Activated naive CD4-positive, alpha-beta T cell treated with anti-CD3 and anti-CD28 coated beads, Interleukin-2, amount 50 U/mL, for 24 hours (primary cell): ENCODE results near the gene OR2G2.

ENCODE experiments used
- H3K27ac Mint-ChIP-seq: one replicate; pipeline ENCODE4 v1.8.0; 2021; ENCODE audit warnings: mild to moderate bottlenecking, mixed read lengths
- H3K27me3 Mint-ChIP-seq: one replicate; pipeline ENCODE4 v1.8.0; 2021; ENCODE audit warnings: mixed read lengths
- H3K36me3 Mint-ChIP-seq: one replicate; pipeline ENCODE4 v1.8.0; 2021; ENCODE audit warnings: mixed read lengths
- H3K4me1 Mint-ChIP-seq: one replicate; pipeline ENCODE4 v1.8.0; 2021; ENCODE audit warnings: mixed read lengths
- H3K4me3 Mint-ChIP-seq: one replicate; pipeline ENCODE4 v1.8.0; 2021; ENCODE audit warnings: mild to moderate bottlenecking, mixed read lengths
- H3K9me3 Mint-ChIP-seq: one replicate; pipeline ENCODE4 v1.8.0; 2021; ENCODE audit warnings: mixed read lengths

Gene OR2G2, protein sequence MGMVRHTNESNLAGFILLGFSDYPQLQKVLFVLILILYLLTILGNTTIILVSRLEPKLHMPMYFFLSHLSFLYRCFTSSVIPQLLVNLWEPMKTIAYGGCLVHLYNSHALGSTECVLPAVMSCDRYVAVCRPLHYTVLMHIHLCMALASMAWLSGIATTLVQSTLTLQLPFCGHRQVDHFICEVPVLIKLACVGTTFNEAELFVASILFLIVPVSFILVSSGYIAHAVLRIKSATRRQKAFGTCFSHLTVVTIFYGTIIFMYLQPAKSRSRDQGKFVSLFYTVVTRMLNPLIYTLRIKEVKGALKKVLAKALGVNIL

DNA sequence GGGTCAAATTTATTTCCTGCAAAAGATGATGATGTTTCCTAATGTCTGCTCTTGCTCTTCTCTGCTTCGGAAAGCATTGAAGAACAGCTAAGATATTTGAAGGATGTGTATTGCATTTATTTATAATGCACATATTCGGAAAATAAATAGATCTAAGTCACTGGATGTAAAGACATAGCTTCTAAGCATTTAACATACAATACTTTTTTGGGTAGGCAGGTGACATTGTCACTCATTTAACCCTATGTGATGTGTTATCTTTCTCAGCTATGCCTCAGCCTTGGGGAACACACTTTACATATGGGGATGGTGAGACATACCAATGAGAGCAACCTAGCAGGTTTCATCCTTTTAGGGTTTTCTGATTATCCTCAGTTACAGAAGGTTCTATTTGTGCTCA, at the start of gene OR2G2:
OR2G2 (plus strand) TSS at position 301 of the 400 bp plus-strand sequence; CDS start at position 301, 0 bp downstream.
- no peak within 1 kb of the TSS for H3K27ac Mint-ChIP-seq
- H3K4me3 Mint-ChIP-seq = no peak within 1 kb of the TSS
- no peaks in the 10 kb centered on the region for H3K4me1 Mint-ChIP-seq
- H3K9me3 Mint-ChIP-seq = no peaks in the 10 kb centered on the region
- H3K36me3 Mint-ChIP-seq = no peaks in the 10 kb centered on the region
- H3K27me3 Mint-ChIP-seq = peaks cover 4% of the 10 kb centered on the region

DNA sequence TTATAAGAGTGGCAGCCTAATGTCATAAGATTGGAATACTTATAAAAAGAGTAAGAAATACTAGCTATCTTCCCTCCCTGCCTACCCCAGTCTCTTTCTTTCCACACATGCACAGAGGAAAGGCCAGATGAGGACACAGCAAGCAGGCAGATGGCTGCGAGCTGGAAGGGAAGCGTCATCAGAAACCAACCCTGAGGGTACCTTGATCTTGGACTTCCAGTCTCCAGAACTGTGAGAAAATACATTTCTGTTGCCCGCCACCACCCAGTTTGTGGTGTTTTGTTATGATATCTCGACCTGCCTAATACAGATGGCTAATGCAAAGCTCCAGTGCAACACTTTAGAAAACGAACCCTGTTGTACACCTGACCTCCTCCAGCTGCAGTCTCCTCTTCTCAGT, 49.6 kb upstream of the OR2G2 start:
- H3K4me3 Mint-ChIP-seq = no peak overlapping the region
- no peak overlapping the region for H3K27ac Mint-ChIP-seq
- peaks cover 11% of the 10 kb centered on the region for H3K27me3 Mint-ChIP-seq
- no peaks in the 10 kb centered on the region for H3K9me3 Mint-ChIP-seq
- no peaks in the 10 kb centered on the region for H3K36me3 Mint-ChIP-seq
- H3K4me1 Mint-ChIP-seq = no peaks in the 10 kb centered on the region

DNA sequence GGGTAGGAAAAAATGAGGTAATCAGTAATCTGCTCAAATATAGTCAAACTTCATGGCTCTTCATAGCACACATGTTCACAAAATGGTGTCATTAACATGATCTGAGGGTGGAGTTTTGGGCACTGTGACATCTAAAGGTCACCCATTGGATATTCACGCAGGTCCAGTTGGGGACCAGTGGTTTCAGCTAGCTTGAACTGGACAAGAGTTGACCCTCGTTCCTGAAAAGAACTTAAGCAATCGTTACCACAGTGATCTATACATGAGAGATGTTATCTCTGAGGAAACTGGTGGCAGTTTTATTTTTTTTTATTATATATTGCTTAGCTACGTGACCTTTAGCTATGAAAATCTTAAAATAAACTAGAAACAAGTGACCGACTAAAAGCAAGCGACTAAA, 48.9 kb upstream of the OR2G2 start:
- no peak overlapping the region for H3K4me3 Mint-ChIP-seq
- no peaks in the 10 kb centered on the region for H3K4me1 Mint-ChIP-seq
- no peak overlapping the region for H3K27ac Mint-ChIP-seq
- peaks cover 11% of the 10 kb centered on the region for H3K27me3 Mint-ChIP-seq
- no peaks in the 10 kb centered on the region for H3K9me3 Mint-ChIP-seq
- H3K36me3 Mint-ChIP-seq = no peaks in the 10 kb centered on the region

DNA sequence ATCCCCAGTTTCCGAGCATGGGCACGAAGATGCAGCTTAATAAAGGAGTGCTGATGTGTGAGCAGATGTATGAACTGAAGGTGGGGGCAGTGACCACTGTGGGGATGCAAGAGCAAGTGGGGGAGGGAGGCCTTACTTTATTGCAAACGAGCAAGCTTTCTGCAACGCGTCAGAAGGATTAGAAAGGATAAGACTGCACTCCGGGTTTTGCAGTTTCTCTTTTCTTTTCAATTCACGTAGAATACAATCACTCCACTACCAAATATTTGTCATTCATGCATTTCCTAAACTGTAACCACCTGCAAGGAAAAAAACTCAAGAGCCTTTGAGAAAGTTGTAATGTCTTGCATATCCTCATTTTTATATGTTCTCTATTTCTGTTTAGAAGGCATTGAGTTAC, 47.6 kb upstream of the OR2G2 start:
- Mint-ChIP-seq H3K4me1 (no peaks in the 10 kb centered on the region), H3K27ac (no peak overlapping the region), H3K36me3 (no peaks in the 10 kb centered on the region), H3K9me3 (no peaks in the 10 kb centered on the region), H3K4me3 (no peak overlapping the region), H3K27me3 (peaks cover 12% of the 10 kb centered on the region)

DNA sequence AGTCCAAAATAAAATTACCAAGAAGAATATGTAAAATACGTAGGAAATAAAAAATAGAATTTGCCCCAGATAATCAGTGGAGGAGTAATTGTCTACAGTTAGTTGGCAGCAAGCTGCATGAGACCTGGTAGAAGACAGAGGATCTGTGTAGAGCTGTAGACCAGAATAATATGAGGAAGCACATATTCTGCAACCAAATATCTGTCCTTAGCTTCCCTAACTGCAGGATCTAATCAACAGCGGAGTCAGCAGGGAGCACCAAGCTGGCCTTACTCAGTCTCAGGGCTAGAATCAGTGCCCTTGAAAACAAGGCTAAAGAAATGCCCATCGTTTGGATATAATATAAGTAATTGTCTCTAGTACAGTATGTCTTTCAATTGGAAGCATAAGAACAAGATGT, 45.3 kb upstream of the OR2G2 start:
- no peaks in the 10 kb centered on the region for H3K36me3 Mint-ChIP-seq
- H3K4me3 Mint-ChIP-seq = no peak overlapping the region
- H3K4me1 Mint-ChIP-seq = no peaks in the 10 kb centered on the region
- no peaks in the 10 kb centered on the region for H3K9me3 Mint-ChIP-seq
- H3K27me3 Mint-ChIP-seq = peaks cover 15% of the 10 kb centered on the region
- no peak overlapping the region for H3K27ac Mint-ChIP-seq

DNA sequence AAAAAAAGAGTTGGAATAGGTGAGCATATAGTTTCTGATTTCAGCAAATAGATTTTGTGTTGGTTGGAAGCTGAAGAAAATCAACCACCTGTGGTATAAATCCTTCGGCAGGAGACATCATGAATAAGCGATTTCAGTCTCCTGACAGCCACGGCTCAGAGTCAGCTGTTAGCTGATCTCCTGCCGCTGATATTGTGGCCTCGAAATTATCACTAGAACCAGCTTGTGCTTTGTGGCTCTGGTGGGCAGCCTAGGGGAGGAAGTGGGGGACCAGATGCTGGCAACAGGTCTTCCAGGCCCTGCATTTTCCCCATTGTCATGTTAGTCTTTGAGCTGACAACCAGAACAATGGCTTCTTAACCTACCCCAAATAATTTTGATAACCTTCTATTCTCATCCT, 40.1 kb upstream of the OR2G2 start:
- no peaks in the 10 kb centered on the region for H3K36me3 Mint-ChIP-seq

DNA sequence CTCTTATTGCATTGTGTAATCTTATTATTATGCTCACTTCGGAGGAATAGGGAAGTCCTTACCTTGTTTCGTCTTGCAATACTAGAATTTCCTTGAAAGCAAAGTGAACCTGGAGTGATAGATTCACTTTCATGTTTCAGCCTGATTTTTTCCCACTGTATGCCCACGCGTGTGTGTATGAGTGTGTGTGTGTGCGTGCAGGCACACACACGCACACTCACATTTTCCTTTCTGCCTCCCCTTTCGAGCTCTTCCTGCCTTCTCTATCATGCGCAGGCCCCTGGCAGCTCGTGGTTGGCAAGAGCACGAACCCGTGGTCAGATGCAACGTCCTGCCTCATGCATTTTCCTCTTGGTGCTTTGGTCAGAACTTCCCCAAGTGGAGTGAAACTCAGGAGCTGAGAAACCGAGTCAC, 39.4 kb upstream of the OR2G2 start, which contains the start of gene GCSAML:
GCSAML (plus strand) TSS at position 366 of the 414 bp plus-strand sequence. CDS start 58 bp downstream, outside the sequence.
- Mint-ChIP-seq H3K36me3 (no peaks in the 10 kb centered on the region), H3K9me3 (no peaks in the 10 kb centered on the region), H3K4me3 (no peak within 1 kb of the TSS), H3K27ac (no peak within 1 kb of the TSS), H3K27me3 (peaks cover 17% of the 10 kb centered on the region), H3K4me1 (peaks cover 9% of the 10 kb centered on the region)

More for the DNA sequence above, 40.1 kb upstream of the OR2G2 start:
- Mint-ChIP-seq H3K9me3 (no peaks in the 10 kb centered on the region), H3K27me3 (peaks cover 17% of the 10 kb centered on the region), H3K4me3 (no peak overlapping the region), H3K27ac (no peak overlapping the region), H3K4me1 (peaks cover 9% of the 10 kb centered on the region)

DNA sequence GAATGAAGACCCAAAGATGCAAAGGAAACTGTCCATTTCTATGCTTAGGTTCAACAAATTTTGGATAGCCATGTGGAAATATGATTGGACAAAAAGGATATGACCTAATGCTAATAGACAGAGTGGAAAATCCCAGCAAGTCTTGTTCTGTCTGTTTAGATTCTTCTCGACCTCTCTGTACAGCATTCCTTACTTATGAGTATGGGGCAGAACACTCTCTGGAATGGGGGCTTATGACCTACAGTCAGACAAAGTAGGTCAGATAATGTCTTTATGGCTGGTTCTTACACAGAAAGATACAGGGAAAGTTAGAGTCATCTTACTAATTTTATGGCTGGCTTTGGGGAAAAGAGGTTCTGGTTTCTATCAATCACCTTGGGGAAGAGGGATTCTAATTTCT, 36.4 kb upstream of the OR2G2 start:
- H3K4me3 Mint-ChIP-seq = no peak overlapping the region

DNA sequence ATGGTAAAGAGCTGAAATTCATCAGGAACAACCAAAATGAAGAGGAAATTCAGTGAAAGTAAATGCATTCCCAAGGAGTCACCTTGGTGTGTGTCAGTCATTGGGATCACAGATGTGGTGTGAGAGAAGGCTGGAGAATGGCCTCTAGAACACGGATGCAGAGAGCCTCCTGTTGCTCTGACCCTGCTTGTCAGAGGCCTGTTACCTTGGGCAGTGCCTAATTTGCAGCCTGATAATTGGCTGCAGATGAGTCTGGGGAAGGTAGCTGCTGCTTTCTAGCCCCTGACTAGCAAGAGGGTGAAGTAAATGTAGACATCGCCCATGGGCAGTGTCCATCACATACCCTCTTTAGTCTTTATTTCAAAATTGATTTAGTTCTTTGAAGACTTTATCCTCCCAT, 35.9 kb upstream of the OR2G2 start:
- H3K4me3 Mint-ChIP-seq = no peak overlapping the region

More for the DNA sequence above, 36.4 kb upstream of the OR2G2 start:
- H3K9me3 Mint-ChIP-seq = no peaks in the 10 kb centered on the region
- H3K27ac Mint-ChIP-seq = no peak overlapping the region
- H3K27me3 Mint-ChIP-seq = peaks cover 14% of the 10 kb centered on the region
- H3K36me3 Mint-ChIP-seq = no peaks in the 10 kb centered on the region
- peaks cover 9% of the 10 kb centered on the region for H3K4me1 Mint-ChIP-seq

DNA sequence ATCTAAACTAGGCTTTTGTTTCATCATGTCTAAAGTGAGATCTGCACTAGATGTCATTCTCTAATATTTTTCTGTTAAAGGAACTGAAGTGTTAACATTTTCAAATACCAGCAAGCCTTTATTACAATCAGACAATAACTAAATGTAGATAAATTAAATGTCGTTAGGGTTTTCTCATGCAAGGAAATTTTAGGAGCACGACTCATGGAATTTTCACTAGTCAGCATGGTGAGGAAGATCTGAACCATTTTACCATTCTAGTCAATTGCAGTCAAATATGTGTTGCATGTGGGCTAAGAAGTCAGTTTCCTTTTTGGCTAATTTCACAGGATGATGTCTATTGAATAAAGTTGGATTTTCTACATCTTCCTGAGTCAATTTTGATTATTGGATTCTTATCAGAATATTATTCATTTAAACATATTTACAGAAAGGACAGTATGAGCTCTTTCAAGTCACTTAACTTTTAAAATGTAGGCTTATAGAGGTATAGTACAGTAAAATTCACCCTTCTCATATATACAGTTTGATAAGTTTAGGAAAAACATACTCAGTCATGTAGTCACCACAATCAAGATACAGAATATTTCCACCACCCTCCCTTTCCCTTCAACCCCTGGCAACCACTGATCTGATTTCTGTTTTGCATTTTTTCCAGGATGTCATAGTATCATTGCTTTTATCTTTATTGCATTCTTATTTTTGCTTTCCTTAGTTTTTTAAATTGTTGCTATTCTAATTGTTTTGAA, 30.1 kb upstream of the OR2G2 start:
- Mint-ChIP-seq H3K27me3 (peaks cover 2% of the 10 kb centered on the region), H3K36me3 (no peaks in the 10 kb centered on the region), H3K9me3 (no peaks in the 10 kb centered on the region), H3K4me1 (no peaks in the 10 kb centered on the region), H3K27ac (no peak overlapping the region), H3K4me3 (no peak overlapping the region)

More for the DNA sequence above, 35.9 kb upstream of the OR2G2 start:
- Mint-ChIP-seq H3K9me3 (no peaks in the 10 kb centered on the region), H3K4me1 (peaks cover 9% of the 10 kb centered on the region), H3K27me3 (peaks cover 14% of the 10 kb centered on the region), H3K36me3 (no peaks in the 10 kb centered on the region), H3K27ac (no peak overlapping the region)

DNA sequence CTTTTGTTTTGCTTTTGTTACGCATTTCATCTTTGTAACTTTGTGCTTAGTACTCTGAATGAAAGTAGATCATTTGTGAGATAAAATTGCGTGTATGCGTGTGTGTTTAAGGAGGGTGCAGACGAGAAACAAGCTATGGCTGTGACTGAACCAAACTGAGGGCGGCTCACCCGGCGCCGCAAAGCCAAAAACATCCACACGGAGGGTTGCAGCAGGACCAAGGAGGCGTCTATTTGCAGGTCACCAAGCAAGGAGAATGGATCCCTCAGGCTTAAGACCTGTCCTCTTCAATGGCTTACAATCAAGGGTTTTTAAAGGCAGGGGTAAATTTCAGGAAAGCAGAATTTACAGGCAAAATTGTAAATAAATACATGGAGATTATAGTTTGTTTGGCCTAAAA, 26.4 kb upstream of the OR2G2 start:
- Mint-ChIP-seq H3K36me3 (no peaks in the 10 kb centered on the region), H3K27ac (no peak overlapping the region), H3K9me3 (no peaks in the 10 kb centered on the region), H3K4me3 (no peak overlapping the region), H3K27me3 (peaks cover 2% of the 10 kb centered on the region), H3K4me1 (no peaks in the 10 kb centered on the region)

DNA sequence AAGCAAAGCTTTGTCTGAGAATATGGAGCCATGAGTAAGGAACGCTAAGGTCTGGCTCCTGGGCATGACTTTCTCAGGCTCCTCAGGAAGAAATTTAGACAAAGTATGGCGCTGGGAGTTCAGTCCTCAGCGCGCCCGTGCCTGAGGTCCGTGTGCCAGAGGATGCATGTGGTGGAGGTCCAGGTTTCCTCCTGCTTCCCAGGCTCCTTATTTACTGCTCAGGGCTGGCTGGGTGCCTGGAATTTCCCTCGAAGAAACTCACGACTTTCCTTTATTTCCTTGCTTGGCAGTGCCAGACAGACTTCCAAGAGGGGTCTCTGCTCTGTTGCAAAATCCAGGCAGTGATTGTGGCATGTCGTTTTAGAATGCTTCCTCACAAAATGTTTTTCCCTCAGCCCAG, 26.0 kb upstream of the OR2G2 start:
- H3K4me1 Mint-ChIP-seq = no peaks in the 10 kb centered on the region
- no peaks in the 10 kb centered on the region for H3K9me3 Mint-ChIP-seq
- peaks cover 2% of the 10 kb centered on the region for H3K27me3 Mint-ChIP-seq
- no peak overlapping the region for H3K27ac Mint-ChIP-seq
- H3K36me3 Mint-ChIP-seq = no peaks in the 10 kb centered on the region
- no peak overlapping the region for H3K4me3 Mint-ChIP-seq

DNA sequence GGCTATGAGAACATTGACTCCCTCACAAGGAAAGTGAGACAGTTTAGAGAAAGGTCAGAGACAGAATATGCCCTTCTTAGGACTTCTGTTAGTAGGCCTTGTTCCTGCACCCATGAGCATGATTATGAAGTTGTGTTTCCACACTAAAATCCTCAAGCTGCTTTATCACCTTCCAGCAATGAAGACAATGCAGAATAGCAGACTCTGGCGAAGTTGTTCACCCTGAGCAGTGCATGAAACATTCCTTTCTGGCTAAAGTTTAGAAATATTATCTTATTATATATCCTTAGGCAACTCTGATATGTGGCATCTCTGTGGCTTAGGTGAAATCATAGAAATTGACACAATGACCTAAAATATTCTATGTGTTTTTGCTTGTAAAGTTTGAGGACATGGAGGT, 13.9 kb upstream of the OR2G2 start:
- no peak overlapping the region for H3K27ac Mint-ChIP-seq
- no peaks in the 10 kb centered on the region for H3K4me1 Mint-ChIP-seq
- H3K4me3 Mint-ChIP-seq = no peak overlapping the region
- peaks cover 22% of the 10 kb centered on the region for H3K9me3 Mint-ChIP-seq
- peaks cover 8% of the 10 kb centered on the region for H3K27me3 Mint-ChIP-seq
- H3K36me3 Mint-ChIP-seq = no peaks in the 10 kb centered on the region

DNA sequence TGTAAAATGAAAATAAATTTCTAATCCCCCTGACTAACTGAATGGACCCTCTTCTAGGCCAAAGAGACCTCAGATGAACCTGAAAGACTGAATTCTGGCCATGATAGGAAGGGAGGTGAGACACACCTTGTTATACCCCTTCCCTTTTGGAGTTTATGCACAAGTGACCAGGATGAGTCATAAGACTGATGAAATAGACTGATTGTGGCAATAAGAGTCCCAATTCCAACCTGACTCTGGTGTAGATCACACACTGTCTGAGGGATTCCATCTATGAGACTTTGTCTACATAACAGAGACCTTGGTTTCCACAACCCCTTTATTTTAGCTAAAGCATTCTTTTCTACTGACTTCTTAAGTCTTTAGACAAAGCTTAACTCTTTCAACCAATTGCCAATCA, 13.5 kb upstream of the OR2G2 start:
- no peak overlapping the region for H3K27ac Mint-ChIP-seq
- H3K4me1 Mint-ChIP-seq = no peaks in the 10 kb centered on the region
- H3K9me3 Mint-ChIP-seq = peaks cover 20% of the 10 kb centered on the region
- no peak overlapping the region for H3K4me3 Mint-ChIP-seq
- H3K36me3 Mint-ChIP-seq = no peaks in the 10 kb centered on the region
- H3K27me3 Mint-ChIP-seq = peaks cover 8% of the 10 kb centered on the region

DNA sequence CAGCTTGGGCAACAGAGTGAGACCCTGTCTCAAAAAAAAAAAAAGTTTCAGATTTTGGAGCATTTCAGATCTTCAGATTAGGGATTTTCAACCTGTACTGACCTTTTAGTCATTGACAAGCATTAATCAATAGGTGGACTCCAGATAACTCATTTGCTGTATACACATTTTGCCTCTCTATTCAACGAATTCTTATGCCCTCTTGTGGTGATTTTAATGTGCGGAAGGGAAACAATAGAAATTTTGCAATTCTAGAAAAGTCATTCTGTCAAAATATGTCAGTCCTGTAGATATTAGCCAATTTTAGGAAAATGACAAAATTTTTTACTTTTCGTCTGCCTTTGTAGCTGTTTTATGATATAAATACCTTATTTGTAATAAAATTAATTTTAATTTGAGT, 11.6 kb upstream of the OR2G2 start:
- Mint-ChIP-seq H3K4me3 (no peak overlapping the region), H3K9me3 (peaks cover 5% of the 10 kb centered on the region), H3K27ac (no peak overlapping the region), H3K36me3 (no peaks in the 10 kb centered on the region), H3K4me1 (no peaks in the 10 kb centered on the region), H3K27me3 (peaks cover 8% of the 10 kb centered on the region)

DNA sequence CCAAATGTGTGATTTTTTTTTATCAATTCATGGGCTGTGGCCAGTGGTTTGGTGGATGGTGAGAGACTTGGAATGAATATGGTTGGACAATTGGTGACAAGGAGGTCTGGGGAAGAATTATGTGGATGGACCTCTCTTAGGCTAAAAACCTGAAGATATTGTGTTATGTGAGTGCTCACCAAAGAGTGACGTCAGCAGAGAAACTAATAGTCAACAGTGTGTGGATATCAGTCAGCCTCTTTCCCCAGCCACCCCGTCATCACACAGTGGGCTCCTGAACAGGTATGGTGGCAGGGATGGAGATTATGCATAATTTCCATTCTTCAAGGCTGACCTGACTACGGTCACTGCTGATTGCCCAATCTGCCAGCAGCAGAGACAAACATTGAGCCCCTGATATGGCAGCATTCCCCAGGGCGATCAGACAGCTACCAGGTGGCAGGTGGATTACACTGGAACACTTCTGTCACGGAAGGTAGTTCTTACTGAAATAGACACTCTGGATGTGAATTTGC, 9.2 kb upstream of the OR2G2 start:
- Mint-ChIP-seq H3K4me1 (no peaks in the 10 kb centered on the region), H3K27me3 (peaks cover 4% of the 10 kb centered on the region), H3K4me3 (no peak overlapping the region)

More for the DNA sequence above, 9.2 kb upstream of the OR2G2 start:
- no peaks in the 10 kb centered on the region for H3K36me3 Mint-ChIP-seq
- H3K27ac Mint-ChIP-seq = no peak overlapping the region
- no peaks in the 10 kb centered on the region for H3K9me3 Mint-ChIP-seq
